VCaP (cell line): ENCODE measurements around the gene MYDGF.

ENCODE experiments used
- H3K27ac ChIP-seq: fragments of 450-650 bp; 2 replicates; pipeline ENCODE4 v1.5.1; 2017
- CTCF ChIP-seq: fragments of 450-650 bp; conservative IDR thresholded peaks from 2 replicates; pipeline ENCODE4 v1.5.1; 2017; ENCODE audit warnings: mild to moderate bottlenecking, moderate library complexity

The MYDGF gene

DNA sequence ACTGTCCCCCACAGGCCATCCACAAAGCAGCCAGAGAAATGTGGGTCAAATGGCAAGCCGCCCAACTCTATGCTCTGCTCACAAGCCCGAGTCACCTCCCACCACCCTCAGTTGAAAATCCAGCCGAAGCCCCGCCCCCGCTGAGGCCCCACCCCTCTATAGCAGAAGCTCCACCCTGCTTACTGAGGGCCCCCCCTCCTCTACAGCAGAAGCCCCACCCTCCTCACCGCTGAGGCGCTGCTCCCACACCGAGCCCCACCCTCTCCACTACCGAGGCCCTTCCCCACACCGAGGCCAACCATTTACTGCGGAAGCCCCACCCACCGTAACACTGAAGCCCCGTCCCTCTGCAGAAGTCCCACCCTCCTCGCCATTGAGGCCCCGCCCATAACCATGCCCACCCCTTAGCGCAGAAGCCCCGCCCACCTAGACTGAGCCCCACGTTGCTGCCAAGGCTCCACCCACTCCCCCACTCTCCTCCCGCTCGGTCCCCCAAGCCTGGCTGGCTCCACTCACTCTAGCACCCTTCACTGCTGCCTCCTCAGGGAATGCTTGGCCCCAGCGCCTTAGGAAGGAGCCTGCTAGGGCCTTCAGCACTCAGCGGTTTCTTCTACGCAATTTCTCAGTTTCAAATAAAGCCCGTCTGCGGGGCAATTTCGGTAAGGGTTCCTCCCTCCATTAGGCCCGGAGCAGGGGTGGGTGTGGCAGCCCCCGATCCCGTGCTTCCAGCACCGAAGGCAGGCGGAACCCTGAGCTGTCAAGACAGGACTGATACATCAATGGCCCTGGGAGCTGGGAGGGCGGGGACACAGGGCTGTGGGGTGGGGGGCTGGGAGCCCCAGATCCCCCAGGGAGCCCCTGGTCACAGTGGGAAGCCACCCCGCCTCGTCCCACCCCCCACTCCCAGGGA lies 9.0 kb upstream of the MYDGF start:
- TF ChIP-seq CTCF, result no peak
- H3K27ac ChIP-seq, result no peak overlapping the region

- peak; percentile 31; the same call in 1 of the 2 replicates for TF ChIP-seq CTCF
- H3K27ac ChIP-seq, result no peak overlapping the region
Measured at GRCh38 chr19:4676955-4677731, 7.0 kb upstream of the MYDGF start.

DNA sequence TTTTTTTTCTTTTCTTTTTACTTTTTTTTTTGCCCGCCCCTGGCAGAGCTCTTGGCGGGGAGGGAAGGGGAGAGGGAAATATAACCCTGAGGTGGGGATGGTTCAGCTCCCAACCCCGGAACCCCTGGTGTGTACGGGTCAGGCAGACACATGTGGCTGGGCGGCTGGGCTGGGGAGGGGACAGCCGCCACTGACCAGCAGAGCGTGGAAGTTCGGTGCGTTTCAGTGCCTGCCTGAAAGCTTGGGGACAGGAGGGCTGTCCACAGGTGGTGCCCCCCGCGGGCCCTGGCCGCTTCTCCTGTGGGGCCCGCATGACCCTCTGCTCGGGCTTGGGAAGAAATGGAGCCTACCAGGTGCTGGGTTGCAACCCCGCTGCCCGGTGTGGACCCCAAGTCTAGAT lies 5.2 kb upstream of the MYDGF start:
- no peak for TF ChIP-seq CTCF

GRCh38 chr19:4673726-4674125 lies 3.6 kb upstream of the MYDGF start:
- no peak overlapping the region for H3K27ac ChIP-seq
- TF ChIP-seq CTCF, result no peak

More for the DNA sequence above, 5.2 kb upstream of the MYDGF start:
- no peak overlapping the region for H3K27ac ChIP-seq

DNA sequence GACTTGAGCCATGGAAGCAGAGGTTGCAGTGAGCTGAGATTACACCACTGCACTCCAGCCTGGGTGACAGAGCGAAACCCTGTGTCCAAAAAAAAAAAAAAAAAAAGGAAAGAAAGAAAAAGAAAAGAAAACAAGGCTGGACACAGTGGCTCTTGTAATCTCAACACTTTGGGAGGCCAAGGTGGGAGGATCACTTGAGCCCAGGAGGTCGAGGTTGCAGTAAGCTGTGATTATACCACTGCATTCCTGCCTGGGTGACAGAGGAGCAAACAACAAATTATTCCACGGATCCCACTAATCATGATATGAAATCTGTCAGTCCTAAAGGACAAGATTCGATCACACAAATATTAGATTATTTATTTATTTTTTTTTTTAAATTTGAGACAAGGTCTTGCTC lies 3.1 kb upstream of the MYDGF start:
- no peak overlapping the region for H3K27ac ChIP-seq
- no peak for TF ChIP-seq CTCF

- no peak overlapping the region for H3K27ac ChIP-seq
- no peak for TF ChIP-seq CTCF
Measured at GRCh38 chr19:4671185-4671851, 1.2 kb upstream of the MYDGF start.

- TF ChIP-seq CTCF, result no peak
Measured at GRCh38 chr19:4664642-4665041, 5.5 kb downstream of the MYDGF start.

More at GRCh38 chr19:4664642-4665041, 5.5 kb downstream of the MYDGF start:
- no peak overlapping the region for H3K27ac ChIP-seq
